ENCODE measurements around the gene PNMA1. TPM values are rescaled to one million over a fixed set of nuclear protein-coding genes. Genes with fewer than 3 reads are reported as not detected.
A peak's percentile ranks its signal among the peaks of the same experiment; 100 is the strongest.

Gene PNMA1
- total and polyA plus RNA-seq, 12 donors, result 14.4 to 74.6 (median 31.9) TPM

- peak overlapping the region in 1 of 5 donors; percentile 27 for H3K27ac ChIP-seq
- H3K4me3 ChIP-seq, result no peak overlapping the region
- H3K4me1 ChIP-seq (replicated peaks in 1 of 2), result peaks cover 10 to 53% of the 10 kb centered on the region in 2 donors
- no peaks in the 10 kb centered on the region for H3K9me3 ChIP-seq (replicated peaks in 1 of 3)
- DNase-seq, result no peak
- 88 to 97% (median 93%) methylated on average over 7 to 12 of the region's 12 CpGs for WGBS, 4 donors
- intact Hi-C loops (cut with DNase I), result no loop called here
- no peak for TF ChIP-seq POLR2A (IDR thresholded peaks at IDR 0.05)
- TF ChIP-seq, protein P1, sequence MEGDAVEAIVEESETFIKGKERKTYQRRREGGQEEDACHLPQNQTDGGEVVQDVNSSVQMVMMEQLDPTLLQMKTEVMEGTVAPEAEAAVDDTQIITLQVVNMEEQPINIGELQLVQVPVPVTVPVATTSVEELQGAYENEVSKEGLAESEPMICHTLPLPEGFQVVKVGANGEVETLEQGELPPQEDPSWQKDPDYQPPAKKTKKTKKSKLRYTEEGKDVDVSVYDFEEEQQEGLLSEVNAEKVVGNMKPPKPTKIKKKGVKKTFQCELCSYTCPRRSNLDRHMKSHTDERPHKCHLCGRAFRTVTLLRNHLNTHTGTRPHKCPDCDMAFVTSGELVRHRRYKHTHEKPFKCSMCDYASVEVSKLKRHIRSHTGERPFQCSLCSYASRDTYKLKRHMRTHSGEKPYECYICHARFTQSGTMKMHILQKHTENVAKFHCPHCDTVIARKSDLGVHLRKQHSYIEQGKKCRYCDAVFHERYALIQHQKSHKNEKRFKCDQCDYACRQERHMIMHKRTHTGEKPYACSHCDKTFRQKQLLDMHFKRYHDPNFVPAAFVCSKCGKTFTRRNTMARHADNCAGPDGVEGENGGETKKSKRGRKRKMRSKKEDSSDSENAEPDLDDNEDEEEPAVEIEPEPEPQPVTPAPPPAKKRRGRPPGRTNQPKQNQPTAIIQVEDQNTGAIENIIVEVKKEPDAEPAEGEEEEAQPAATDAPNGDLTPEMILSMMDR (IDR thresholded peaks at IDR 0.05), result no peak
- no peaks in the 10 kb centered on the region for H3K27me3 ChIP-seq
- H3K36me3 ChIP-seq (replicated peaks in 1 of 2), result peaks cover 0 to 84% of the 10 kb centered on the region in 2 donors
These were observed 7.1 kb upstream of the PNMA1 start for GRCh38 chr14:73721101-73721821.

DNA sequence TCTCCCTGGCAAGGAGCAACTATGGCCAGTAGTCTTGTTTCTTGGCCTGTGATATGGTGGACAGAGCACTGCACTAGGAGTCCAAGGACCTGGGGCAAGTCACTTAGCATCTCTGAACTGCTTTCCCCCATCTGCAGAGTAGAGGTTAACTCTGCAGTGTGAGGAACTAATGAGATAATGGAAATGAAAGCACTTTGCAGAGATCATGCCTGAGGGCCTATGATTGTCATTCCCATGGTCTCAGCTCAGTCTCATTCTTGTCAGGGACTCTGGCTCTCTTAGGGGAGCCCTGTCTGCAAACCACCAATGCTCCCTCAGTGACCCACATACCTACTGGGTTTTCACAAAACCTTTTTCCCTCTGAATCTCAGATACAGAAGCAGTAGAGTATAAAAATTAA is 6.5 kb upstream of the PNMA1 start:
- peaks cover 10 to 46% of the 10 kb centered on the region in 2 donors for H3K4me1 ChIP-seq (replicated peaks in 1 of 2)
- TF ChIP-seq, protein P1 (IDR thresholded peaks at IDR 0.05), result no peak
- TF ChIP-seq POLR2A (IDR thresholded peaks at IDR 0.05), result no peak
- no peaks in the 10 kb centered on the region for H3K27me3 ChIP-seq
- H3K27ac ChIP-seq, result no peak overlapping the region
- H3K9me3 ChIP-seq (replicated peaks in 1 of 3), result no peaks in the 10 kb centered on the region
- DNase-seq, result no peak
- intact Hi-C loops (cut with DNase I), result no loop called here
- H3K4me3 ChIP-seq, result no peak overlapping the region
- peaks cover 0 to 77% of the 10 kb centered on the region in 2 donors for H3K36me3 ChIP-seq (replicated peaks in 1 of 2)

GRCh38 chr14:73719791-73720190 is 5.6 kb upstream of the PNMA1 start:
- H3K9me3 ChIP-seq (replicated peaks in 1 of 3), result no peaks in the 10 kb centered on the region
- no peak for DNase-seq
- no peaks in the 10 kb centered on the region for H3K27me3 ChIP-seq
- H3K36me3 ChIP-seq (replicated peaks in 1 of 2), result peaks cover 0 to 69% of the 10 kb centered on the region in 2 donors
- TF ChIP-seq, protein P1 (IDR thresholded peaks at IDR 0.05), result no peak
- no peak for TF ChIP-seq POLR2A (IDR thresholded peaks at IDR 0.05)
- H3K4me1 ChIP-seq (replicated peaks in 1 of 2), result peaks cover 3 to 38% of the 10 kb centered on the region in 2 donors
- peak overlapping the region in 1 of 5 donors; percentile 80 for H3K27ac ChIP-seq
- H3K4me3 ChIP-seq, result no peak overlapping the region
- WGBS, 4 donors, result 90 to 92% (median 91%) methylated on average over 8 of the region's 8 CpGs
- intact Hi-C loops (cut with DNase I), result no loop called here

DNA sequence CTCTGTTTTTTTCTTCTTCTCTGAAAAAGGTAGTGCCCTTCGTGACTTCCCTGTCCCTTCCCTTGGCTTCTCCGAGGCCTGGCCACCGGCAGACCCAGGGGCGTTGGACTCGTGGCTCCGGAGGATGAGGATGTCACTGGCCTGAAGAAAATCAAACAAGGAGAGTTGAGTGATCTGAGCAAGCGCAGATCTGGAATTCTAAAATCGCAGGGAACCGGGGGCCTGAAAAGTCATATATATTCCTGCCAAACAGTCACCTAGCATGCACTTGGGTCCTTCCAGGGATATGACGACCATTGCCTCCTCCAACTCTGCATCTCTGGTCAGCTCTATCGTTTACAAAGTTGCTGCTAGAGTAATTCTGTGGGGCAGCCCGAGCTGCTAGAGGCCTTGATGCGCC is 5.2 kb upstream of the PNMA1 start:
- Histone ChIP-seq H3K4me3 (no peak overlapping the region), H3K27ac (peak overlapping the region in 4 of 5 donors; percentile 5 to 80 (median 62))
- intact Hi-C loops (cut with DNase I), result no loop called here

More for the DNA sequence above, 5.2 kb upstream of the PNMA1 start:
- no peaks in the 10 kb centered on the region for H3K27me3 ChIP-seq
- H3K36me3 ChIP-seq (replicated peaks in 1 of 2), result peaks cover 0 to 65% of the 10 kb centered on the region in 2 donors
- H3K9me3 ChIP-seq (replicated peaks in 1 of 3), result no peaks in the 10 kb centered on the region
- 78 to 87% (median 83%) methylated on average over 13 of the region's 13 CpGs for WGBS, 4 donors
- DNase-seq, result no peak
- H3K4me1 ChIP-seq (replicated peaks in 1 of 2), result peaks cover 3 to 38% of the 10 kb centered on the region in 2 donors
- TF ChIP-seq, protein P1 (IDR thresholded peaks at IDR 0.05), result no peak
- TF ChIP-seq POLR2A (IDR thresholded peaks at IDR 0.05), result no peak
